GM18511 (cell line): Measurements from ENCODE around the gene PLSCR5.

Experiments used
- ATAC-seq: cut with Tn5 transposase; IDR thresholded peaks from one replicate; pipeline ENCODE4 v1.9.1; 2021; ENCODE audit warnings: mild to moderate bottlenecking, moderate library complexity; ENCODE audit not compliant: unreplicated experiment

PLSCR5 gene

GRCh38 chr3:146589899-146590508 is 15.1 kb downstream of the PLSCR5 start:
- ATAC-seq, result peak; percentile 73

DNA sequence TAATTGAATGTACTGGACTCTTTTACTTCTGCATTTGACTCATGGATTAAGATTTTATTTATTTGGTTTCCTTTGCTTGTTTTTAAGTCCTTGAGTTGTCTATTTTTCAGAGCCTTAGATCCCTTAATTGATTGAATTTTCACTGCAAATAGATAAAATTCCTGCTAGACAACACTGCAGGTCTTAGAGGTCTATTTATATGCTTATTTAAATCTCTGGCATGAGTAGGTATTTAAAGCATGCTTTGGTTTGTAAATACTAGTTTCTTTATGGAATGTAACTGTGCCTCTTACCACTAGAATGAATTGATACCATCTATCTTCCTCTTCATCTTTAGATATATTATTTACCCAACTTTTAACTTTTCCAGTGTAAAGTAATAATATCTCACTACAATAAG is 20.0 kb downstream of the PLSCR5 start:
- no peak for ATAC-seq

GRCh38 chr3:146581951-146582467 is 23.1 kb downstream of the PLSCR5 start:
- ATAC-seq, result no peak

- ATAC-seq, result no peak
Measured at GRCh38 chr3:146581080-146581601, 24.0 kb downstream of the PLSCR5 start.

DNA sequence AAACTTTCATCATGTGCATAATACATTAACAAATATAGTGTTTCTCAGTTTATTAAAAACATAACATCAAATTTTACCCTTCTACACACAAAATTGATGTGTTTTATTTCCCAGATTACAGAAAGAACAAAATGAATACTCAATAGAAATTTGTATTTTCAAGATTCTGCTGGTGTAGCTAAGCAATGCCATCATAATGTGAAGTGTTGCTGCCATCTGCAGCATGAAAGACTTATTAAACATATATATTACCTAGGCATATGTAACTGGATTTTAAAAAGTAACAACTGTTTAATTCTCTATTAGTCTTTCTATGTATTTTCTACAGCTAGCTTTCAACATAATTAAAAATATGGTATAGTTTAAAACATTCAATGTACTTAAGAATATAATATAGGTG is 27.5 kb downstream of the PLSCR5 start:
- peak; percentile 72 for ATAC-seq

DNA sequence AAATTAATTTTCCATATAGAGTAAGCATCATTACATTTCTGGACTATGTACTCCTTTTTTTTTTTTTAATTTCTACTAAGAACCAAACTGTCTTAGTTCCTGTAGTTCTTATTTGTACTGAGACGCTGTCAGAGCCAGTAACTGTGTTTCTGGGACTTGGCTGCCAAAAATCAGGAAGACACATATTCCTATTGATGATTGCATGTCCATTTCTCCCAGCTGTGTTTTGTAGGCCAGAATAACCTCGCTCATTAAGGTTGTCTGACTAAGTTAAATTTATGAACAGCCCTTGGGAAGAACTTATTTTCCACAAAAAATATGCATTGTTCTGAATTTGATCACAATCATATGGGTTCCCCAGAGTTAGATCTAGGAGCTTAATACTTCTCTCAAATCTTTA is 29.5 kb downstream of the PLSCR5 start:
- no peak for ATAC-seq

DNA sequence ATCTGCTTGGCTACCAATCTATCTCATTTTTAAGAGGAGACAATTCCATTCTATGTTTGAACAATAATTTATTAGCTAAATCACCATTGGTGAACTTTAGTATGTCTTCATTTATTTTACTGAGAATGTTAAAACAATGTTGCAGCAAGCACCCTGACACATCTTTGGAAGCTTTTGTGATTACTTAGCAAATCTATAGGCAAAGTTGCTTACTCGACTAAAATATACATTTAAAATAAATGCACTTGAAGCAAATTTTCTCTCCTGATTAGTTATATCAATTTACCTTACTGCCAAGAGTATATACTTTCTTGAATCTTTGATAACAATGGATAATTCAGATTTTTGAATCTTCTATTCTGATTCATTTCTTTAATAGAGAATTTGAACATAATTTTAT is 31.0 kb downstream of the PLSCR5 start:
- no peak for ATAC-seq

DNA sequence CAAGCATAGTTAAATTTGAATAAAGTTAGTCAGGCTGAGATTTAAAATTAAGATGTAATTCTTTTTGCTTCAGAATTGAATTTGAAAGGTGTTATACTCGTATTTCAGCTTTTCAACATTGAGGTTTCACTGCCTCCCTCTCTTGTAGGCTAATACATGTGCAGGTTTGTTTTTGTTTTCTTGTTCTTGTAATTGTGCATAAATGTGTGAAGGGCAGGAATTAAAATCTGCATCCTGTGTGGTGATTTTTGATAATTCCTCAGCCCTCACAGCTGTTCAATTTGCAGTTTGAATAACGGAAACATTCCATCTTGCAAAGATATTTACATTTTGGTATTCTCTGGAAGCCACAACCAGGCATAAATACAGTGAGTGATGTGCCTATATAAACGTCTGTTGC is 35.8 kb downstream of the PLSCR5 start:
- no peak for ATAC-seq

DNA sequence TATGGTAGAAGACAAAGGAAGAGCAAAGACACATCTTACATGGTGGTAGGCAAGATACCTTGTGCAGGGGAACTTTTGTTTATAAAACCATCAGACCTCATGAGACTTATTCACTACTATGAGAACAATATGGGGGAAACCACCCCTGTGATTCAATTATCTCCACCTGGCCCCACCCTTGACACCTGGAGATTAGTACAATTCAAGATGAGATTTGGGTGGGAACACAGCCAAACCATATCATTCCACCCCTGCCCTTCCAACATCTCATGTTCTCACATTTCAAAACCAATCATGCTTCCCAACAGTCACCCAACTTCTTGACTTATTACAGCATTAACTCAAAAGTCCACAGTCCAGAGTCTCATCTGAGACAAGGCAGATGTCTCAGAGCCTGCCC is 39.0 kb downstream of the PLSCR5 start:
- no peak for ATAC-seq

DNA sequence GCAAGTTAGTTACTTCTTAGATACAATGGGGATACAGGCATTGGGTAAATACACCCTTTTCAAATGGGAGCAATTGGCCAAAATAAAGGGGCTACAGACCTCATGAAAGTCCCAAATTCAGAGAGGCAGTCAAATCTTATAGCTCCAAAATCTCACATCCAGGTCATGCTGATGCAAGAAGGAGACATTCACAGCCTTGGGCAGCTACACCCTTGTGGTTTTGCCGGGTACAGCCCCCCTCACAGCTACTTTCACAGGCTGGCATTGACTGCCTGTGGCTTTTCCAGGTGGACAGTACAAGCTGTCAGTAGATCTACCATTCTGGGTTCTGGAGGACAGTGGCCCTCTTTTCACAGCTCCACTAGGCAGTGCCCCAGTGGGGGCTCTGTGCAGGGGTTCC is 43.3 kb downstream of the PLSCR5 start:
- no peak for ATAC-seq

DNA sequence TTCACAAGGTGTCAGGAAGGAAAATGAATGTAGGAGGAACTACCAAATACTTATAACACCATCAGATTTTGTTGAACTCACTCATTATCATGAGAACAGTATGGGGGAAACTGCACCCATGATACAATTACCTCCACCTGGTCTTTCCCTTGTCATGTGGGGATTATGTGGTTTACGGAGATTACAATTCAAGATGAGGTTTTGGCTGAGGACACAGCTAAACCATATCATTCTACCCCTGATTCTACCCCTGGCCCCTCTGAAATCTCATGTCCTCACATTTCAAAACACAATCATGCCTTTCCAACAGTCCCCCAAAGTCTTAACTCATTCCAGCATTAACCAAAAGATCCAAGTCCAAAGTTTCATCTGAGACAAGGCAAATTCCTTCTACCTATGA is 43.7 kb downstream of the PLSCR5 start:
- ATAC-seq, result no peak

DNA sequence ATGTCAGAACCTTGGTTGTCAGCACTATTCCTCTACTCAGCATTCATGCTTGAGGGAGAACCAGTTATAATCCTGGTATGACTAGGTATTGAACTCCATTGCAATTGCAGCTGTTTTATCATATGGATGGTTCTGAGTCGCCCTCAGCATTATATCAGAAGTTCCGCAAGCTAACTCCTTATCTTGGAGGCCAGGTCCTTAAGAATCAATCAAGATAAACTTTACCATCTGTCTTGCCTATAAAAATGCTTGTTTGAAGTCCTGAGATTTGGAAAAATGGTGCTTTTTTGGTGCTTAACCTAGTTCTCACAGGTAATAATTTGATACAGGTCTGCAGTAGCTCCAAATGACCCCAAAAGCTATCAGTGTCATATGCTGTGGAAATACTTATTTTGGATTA is 44.5 kb downstream of the PLSCR5 start:
- ATAC-seq, result no peak

GRCh38 chr3:146559388-146559787 is 45.8 kb downstream of the PLSCR5 start:
- no peak for ATAC-seq

DNA sequence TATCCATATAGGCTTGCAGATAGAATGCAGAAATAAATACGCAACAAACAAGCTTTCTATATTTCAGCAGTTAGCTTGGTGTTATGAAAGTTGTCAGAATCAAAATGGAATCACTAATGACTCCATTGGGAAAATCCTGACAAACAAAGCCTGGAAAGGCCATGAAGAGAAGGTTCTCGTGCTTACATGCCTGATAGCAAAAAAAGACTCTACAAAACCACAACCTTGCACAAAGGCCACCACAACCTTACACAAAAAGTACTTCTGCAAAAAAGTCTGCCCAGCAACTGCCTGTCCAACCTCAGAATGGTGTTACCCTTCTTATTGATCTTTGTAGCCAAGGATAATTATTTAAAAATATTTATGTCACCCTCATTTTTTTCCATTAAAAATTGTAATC is 46.4 kb downstream of the PLSCR5 start:
- no peak for ATAC-seq

GRCh38 chr3:146557745-146558144 is 47.4 kb downstream of the PLSCR5 start:
- no peak for ATAC-seq

- ATAC-seq, result no peak
Measured at GRCh38 chr3:146555311-146555710, 49.8 kb downstream of the PLSCR5 start.

DNA sequence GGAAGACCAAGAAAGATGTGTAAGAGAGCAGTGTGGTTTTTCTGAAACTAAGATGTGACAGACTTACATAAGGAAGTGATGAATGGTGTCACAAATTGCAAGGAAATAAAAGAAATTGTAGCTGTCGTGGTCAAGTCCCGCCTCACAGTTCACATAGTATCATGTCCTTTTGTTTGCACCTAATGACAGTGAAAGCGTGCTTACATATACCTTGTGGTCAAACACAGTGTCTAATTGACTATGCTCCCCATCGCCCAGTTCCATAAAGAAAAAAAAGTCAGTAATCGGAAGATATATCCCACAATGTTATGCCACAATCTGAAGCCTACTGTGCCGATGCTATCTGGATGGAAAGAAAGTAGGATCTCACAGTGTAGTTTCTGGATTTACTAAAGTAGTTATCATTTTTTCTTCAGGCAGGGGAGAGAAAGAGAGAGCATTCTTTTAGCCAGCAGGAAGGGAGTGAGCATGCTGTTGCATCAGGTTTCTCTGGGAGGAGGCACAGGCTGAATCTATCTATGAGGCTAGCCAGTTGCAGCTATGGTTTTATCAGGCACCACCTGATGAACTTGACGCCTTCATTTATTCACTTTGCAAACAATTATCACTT is 50.9 kb downstream of the PLSCR5 start:
- ATAC-seq, result peak; percentile 57

DNA sequence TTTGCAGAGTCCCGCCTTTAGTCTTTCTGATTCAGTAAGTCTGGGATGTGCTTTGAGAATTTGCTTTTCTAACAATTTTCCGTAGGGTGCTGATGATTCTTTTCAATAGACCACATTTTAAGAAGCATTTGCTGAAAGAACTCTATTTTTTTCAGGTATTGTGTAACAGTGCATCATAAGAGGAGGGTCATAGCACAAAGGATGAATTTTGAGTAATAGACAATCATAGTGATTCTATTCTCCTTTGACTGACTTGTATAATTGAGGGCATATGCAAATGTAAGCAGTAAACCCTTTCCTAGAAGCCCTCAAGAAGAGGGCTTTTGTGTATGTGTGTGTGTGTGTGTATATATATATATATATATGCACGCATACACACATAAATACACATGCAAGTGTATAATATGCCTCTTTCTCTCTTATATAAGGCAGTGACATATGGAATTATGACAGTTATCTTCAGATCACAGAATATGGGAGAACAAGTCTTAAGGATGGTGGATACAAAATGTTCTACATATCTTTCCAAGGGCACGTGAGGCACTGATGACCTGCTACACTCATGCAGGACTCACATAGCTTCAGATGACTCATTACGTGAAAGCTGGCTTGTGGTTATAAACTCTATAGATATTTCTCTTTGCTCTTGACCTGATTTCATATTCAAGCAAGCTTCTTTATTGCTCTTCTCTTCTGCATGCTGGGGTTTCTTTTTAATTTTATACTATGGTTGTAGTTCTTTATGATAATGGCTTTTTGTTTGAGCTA is 54.2 kb downstream of the PLSCR5 start:
- peak; percentile 87 for ATAC-seq

DNA sequence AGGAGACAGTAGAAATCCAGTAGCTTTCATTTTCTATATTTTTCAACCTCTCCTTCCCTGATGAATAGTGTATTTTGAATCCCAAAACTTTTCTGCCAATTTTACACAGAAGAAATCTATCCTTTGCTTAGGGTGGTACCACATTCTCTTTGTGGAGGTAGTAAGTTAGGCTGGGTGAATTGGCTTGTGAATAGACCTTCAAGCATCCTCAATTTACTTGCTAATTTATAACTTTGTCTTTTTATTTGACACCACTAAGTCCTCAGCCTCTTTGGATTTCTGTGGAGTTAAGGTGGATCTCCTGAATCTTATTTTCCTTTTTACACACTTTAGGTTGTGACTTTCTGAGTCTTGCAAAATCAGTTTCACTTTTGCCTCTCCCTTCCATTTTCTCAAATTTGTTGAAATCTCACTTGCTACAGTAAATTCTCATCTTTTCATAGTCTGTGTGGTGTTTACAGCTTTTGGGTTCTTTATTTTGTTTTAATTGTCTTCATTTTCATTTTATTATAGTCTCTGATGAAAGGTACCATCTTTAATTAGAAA is 55.0 kb downstream of the PLSCR5 start:
- no peak for ATAC-seq

DNA sequence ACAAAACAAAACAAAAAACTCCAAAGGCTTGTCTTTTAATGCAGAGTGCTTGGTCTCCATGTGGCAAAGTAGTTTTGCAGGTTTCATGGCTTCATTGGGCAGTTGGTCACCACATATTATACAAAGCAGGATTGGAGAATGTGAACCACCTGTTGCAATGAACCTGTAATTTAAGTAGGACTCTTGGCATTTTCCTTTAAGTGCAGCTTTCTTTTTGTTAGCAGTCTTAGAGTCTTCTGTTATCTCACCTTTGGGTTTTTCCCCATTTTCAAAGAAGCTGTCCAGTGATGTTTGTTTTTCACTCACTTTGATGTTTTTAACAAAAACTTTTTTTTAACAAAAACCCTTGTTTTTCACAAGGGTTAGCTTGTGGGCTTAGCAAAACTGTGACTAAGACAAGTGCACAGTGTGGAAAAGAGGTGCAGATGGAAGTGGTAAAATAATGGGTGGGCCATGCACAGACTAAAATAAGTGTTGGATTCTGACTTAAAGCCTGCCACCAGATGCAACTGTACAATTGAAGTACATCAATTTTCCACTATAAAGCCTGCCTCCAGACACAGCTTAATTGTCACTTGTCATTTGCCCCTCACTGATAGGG is 57.8 kb downstream of the PLSCR5 start:
- no peak for ATAC-seq

GRCh38 chr3:146546366-146546965 is 58.7 kb downstream of the PLSCR5 start:
- no peak for ATAC-seq
